HCEC 1CT (cell line): Measurements from ENCODE around the gene PARP14.
"Not testable (repeated sequence)": the region's sequence is repeated elsewhere in the genome, so short reads cannot be mapped to it uniquely, and the experiment has no call there.

Experiments used
- DNase-seq: peaks from one replicate; pipeline ENCODE4 v3.0.0-alpha.2; 2017

Gene PARP14

DNA sequence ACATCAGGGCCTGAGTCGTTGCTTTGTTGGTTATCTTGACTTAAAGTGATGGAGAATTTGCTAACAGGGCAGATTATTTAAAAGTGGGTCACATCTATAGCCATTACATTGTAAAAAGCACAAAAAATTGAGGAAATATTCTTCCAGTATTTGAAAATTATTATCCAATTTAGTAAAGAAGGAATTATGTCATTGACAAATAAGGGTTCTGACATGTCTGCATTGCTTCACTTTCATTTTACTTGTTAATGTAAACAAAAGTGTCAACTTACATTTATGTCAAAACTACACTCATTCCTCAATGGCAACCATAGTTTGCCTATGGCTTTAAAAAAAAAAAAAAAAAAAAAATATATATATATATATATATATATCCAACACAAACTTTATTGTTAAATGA lies 3.4 kb upstream of the PARP14 start:
- no peak for DNase-seq

DNA sequence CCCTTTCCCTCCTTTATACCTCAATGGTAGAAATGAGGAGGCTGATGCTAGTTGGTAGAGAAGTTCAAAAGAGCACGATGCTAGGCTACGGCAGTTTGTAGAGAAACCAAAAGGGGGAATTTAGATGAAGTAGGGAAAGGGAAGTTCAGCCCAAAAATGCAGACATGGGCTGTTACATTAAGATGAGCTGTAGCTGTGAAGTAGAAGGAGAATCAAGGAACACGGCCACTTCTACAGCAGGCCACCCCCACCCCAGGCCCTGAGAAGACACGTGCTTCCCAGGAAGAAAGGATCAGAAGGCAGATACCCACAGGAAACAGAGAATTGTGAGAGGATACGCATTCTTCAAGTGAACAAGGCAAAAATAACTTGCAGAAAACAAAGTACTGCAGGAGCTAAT lies 2.1 kb upstream of the PARP14 start:
- DNase-seq = no peak

DNA sequence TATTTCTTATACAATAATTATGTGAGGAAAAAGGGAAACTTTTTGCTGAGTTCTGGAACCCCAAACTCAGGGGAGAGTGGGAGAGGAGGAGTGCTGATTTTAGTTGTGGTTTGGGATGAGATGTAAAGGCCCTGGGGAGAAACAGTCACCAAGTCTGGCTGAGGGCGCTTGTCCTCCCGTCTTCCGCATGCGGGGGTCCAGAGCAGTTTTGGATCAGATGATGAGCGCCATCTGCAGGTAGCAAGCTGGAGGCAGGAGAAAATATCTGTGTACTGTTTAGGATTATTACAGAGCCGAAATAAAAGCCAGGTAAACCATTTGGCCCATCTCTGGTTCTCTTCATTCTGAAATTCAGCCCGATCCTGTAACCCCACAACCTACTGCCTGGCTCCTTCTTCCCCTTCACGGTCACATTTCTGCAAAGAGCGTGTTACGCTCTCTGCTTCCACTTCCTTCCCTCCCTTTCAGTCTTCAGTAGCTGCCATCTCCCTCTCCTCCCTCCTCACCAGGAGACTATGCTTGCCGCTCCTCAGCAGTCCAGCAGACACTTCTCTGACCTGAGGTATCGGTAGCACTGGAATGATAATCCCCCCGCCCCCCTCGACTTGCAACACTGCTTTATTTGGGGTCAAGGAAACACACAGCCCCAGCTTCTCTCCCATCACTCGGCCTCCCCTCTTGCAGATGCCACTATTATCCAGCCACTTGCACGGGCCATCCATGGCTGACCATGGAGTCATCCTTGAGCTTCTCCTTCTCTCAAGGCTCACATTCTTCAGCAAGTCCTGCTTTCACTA lies 1.4 kb upstream of the PARP14 start:
- DNase-seq = peak; percentile 76

DNA sequence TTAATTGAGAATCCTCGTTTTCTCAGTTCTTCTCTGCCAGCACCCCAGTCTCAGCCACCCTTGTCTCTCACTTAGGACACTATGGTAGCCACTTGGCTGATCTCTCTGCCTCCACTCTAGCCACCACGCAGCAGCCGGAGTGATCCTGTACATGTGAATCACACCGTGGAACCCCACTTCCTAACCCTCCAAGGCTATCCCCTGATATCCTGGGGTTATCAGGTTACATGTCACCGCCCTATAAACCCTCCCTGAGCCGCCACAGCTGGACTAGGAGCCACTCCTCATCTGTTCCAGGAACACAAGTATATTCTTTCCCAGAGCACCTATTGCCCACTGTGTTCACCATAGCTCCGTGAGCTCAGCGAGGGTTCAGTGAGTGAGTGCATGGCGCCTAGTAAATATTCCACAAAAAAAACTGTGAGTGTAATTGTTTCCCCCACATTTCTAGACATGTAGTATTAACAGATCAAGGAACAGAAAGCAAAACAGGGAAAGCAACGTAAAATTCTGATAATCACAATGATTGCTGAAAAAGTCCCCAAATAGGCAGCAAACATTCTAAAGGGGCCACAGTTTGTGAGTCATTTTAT lies 661 bp upstream of the PARP14 start:
- DNase-seq = peak; percentile 33

DNA sequence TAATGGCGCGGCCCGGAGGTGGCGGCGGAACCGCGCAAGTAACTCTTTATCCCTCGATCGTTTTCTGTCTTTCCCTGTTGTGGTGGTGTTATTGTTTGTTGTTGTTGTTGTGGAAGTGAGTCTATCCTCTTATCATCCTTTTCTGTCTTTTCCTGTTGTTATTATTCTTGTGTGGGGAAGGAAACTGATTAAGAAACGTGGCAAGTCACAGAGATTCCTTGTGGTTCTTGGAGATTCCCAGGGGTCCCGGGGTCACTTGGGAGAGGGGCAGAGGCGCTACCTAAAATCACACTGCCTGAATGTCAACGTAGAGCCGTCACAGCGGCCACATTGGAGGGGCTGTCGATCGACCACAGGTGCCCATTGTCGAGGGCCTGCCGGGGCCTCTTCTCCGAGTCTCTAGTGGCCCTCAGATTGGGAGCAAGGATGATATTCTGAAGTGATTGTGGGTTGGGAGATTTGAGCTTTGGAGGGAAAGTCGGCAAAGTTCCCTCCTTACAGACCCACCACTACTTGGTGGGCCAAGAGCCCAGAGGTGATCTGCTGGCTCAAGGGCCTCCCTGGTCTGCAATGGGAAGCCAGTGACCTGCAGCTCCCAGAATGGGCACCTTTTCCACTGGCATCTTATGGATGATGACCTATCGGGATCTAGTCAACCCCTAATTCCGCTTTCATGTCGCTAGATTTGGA lies 790 bp downstream of the PARP14 start:
- no peak for DNase-seq

DNA sequence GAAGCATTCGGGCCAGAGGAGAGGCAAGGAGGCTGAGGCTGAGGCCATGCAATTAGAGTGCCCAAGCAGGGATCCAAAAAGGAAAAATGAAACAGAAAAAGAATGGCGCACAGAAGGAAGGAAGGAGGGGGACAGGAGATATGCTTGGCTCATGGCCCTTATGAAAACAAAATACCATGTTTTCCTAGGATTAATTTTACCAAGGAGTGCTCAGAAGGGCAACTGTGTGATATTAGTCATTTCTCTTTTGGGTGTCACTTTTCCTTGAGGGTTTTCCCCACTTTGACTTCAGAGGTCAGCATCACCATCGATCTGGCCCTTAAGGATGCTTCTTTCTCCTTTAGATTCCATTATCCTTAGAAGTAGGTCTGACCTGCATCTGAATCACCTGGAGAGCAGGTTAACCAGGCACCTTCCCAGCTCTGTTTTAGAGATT lies 1.4 kb downstream of the PARP14 start:
- DNase-seq = no peak

DNA sequence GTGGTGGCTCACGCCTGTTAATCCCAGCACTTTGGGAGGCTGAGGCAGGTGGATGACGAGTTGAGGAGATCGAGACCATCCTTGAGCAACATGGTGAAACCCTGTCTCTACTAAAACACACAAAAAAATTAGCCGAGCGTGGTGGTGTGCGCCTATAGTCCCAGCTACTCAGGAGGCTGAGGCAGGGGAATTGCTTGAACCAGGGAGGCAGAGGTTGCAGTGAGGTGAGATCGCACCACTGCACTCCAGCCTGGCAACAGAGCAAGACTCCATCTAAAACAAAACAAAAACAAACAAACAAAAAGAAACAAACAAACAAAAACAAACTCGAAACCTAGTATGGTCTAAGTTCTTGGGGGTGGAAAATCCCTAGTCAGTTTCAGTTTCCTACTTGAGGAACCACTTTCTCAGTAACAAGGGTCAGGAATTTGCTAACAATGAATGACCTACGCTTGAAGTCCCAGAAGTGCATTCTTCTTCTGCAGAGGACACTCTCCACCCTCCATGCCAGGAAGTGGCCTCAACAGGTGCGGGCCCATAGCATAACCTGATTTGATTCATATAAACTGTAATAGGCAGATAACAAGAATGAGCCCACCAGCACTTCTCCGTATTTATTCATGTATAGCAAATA lies 2.3 kb downstream of the PARP14 start:
- DNase-seq = not testable (repeated sequence)

DNA sequence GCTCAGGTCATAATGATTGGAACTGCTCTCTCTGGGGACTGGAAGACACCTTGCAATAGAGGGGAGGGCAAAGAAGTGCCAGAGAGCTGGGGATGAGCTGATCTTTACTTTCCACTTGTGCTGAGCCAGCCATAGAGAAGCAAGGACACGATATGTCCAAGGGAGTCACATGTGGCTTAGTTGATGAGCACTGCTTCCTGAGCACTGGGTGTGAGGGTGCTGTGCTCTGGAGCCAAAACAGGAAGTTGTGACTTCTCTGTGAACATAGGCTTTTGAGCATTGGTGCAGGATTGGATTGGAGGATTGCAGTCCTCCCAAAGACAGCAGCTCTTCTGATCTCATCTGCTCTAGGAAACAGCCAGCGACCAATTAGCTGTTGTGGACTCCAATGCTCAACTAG lies 6.7 kb downstream of the PARP14 start:
- no peak for DNase-seq

DNA sequence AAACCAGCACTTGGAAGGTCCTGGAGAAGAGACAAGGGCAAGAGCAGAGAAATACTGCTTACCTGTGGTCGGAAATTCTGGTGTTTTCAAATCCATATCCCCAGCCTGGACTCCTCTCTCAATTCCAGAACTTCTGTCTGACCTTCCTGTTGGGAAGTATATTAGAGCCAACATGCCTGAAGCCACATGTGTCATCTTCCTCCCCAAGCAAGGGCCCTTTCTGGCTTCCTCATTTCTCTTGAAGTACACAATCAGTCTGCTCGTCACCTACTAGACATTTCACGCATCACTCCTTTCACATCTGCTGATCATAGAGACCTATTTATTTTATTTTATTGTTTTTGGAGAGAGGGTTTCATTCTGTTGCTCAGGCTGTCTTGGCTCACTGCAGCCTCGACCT lies 8.4 kb downstream of the PARP14 start:
- no peak for DNase-seq

DNA sequence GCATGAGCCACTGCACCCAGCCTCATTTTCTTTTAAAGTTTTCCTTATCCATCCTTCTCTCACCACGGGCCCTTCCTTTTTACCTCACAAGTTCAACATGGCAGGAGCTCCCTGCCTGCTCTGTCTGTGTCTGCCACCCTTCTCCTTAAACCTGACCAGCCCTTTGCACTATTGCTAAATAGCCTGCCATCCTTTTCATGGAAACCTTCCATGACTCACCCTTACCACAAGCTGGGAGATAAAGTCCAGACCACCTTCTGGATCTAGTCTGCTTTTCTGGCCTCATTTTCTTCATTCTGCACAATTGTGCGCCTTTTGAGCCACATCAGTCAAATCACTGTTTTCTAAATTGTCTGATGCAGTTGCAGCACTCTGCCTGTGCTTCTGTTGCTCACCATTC lies 8.9 kb downstream of the PARP14 start:
- peak; percentile 11 for DNase-seq

DNA sequence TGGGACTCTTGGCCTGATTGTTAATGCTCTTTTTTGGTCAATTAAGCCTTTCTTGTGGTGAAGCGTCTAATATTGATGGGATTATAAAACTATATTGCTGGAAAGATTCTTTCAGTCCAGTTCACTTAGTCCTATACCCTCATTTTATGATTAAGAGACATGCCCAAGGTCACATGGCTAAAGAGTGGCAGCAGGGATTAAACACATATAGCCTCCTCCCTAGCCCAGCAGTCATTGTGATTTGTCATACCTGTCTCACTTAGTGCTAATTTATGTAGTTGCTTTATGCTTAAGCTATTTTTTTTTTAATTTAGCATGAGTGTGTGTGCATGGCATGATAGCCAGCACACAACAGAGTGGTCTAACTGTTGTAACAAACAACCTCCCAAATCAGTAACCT lies 9.5 kb downstream of the PARP14 start:
- no peak for DNase-seq

DNA sequence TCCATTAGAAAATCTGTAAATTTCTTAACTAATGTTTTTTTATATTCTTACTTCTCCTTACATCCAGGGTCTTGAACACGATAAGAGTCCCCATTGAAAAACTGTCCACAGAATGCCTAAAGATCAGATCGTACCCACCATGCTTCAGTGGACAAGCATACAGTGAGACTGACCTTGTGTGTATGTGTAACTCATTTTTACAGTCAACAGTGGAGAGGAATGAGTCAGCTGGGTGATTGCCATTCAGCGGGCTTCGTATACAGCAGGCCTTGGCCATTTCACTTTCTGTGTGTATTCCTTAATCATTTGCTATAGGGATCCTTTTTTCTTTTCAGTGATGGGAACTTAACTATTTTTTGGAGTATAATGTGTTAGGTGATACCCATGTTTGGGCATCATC lies 10.6 kb downstream of the PARP14 start:
- DNase-seq = peak; percentile 68

DNA sequence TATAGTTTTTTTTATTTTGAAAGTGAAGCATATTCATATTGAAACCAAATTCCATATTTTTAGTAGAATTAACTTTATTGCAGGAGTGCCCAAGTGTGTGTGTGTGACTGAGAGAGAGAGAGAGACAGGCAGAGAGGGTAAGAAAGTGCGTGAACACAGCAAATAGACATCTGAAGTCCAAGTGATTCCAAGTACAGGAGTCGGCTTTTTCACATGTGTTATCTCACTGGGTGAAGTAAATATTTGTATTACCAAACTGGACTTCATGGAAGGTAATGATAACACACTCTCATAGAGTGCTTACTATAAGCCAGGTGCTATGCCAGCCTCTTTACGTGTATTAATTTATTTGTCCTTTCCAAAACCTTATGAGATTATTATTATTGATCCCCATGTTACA lies 12.0 kb downstream of the PARP14 start:
- no peak for DNase-seq

DNA sequence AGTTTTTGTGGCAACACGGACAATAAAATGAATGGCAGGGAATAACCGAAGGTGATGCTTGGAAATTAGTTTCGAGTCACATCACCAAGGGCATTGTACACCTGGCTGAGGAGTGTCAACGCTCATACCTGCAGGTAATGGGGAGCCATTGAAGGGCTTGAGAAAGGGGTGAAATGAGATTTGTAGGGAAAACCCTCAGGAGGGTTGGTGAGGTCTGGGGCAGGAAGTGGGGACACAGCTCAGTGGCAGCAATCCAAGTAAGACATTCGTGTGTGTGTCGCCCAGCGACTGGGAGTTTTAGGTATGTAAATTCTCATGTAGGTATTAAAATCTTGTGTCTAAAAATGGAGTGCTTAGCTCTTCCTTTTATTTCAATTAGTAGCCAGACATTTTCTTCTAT lies 14.3 kb downstream of the PARP14 start:
- DNase-seq = no peak

DNA sequence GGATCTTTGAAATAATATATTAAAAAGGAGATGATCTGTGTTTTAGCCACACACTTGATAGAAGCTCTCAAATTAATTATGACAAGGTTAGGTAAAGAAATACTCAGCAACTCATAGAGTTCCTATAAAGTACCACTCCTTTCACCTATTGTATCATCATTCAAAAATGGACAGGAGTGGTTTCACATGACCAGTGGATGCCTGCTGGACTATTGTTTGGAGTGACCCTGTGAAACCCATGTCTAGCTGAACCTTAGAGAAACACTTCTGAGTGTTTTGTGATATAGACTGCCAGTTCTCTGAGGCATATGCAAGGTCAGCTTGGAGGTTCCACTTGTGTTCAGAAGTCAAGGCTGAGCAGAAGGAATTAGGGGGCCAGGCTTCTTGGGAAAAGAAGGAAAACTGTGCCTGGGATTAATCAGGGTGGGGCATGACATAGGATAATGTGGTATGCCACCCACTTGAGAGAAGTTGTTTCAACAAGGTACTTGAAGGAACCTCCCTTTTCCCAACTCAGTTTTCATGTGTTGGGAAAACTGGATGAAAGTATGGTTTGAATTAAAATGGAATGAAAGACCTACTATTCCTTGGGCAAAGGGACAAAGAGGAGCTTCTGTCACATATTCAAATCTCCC lies 15.4 kb downstream of the PARP14 start:
- DNase-seq = no peak

DNA sequence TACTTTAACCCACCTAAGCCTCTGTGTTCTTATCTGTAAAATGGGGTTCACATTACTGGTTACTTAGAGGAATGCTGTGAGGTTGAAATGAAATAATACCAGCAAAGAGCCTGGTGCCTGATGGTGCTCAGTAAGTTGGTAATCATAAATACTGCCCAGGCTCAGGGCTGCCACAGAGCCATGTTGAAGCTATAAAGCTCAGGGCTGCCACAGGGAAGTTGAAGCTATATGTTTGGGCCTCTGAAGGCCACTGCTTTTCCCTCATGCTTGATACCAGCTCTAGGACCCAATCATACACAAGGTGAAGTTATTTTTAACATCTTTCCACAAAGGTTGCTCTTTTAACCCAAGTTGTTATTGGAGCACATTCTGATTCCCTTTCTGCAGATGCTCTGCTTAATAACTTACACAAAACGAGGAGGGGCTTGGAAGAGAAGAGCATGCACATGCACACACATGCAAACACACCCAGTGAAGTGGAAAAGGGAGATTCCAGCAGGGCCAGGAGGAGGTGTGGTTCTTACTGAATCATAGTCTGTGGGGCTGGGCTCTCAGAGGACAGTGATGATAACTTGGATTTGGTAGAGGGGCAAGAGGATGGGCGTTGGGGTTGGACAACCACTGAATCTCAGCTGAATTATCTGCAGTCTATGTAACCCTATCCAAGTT lies 17.4 kb downstream of the PARP14 start:
- DNase-seq = no peak

DNA sequence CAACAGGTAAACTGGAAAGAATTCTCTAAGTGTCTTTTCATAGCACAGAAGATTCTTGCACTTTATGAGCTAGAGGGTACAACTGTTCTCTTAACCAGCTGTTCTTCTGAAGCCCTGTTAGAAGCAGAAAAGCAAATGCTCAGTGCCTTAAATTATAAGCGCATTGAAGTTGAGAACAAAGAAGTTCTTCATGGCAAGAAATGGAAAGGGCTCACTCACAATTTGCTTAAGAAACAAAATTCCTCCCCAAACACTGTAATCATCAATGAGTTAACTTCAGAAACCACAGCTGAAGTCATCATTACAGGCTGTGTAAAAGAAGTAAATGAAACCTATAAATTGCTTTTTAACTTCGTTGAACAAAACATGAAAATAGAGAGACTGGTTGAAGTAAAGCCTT lies 19.6 kb downstream of the PARP14 start:
- DNase-seq = no peak

DNA sequence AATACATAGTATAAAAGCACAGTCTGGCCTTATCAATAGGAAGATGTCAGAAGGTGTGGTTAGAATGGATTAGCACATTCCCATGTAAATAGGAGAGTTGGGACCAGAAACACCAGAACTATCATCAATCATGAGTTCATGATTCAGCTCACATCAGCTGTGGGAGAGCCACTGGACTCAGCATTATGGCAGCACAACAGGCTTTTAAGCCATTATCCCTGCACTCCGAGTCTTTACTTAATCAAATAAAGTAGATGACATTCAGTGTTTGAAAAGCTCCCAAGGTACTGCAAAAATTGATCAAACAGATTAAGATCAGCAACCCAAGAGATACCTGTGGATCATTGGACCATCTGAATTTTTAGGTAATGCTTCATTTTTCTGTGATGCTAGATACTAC lies 24.7 kb downstream of the PARP14 start:
- no peak for DNase-seq

DNA sequence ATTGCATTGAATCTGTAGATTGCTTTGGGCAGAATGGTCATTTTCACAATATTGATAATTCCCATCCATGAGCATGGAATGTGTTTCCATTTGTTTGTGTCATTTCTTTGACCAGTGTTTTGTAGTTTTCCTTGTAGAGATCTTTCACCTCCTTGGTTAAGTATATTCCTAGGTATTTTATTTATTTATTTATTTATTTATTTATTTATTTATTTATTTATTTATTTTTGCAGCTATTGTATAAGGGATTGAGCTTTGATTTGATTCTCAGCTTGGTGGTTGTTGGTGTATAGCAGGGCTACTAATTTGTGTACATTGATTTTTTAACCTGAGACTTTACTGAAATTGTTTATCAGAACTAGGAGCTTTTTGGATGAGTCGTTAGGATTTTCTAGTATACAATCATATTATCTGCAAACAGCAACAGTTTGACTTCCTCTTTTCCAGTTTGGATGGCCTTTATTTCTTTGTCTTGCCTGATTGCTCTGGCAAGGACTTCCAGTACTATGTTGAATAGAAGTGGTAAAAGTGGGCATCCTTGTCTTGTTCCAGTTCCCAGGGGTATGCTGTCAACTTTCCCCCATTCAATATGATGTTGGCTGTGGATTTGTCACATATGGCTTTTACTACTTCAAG lies 30.1 kb downstream of the PARP14 start:
- DNase-seq = not testable (repeated sequence)

DNA sequence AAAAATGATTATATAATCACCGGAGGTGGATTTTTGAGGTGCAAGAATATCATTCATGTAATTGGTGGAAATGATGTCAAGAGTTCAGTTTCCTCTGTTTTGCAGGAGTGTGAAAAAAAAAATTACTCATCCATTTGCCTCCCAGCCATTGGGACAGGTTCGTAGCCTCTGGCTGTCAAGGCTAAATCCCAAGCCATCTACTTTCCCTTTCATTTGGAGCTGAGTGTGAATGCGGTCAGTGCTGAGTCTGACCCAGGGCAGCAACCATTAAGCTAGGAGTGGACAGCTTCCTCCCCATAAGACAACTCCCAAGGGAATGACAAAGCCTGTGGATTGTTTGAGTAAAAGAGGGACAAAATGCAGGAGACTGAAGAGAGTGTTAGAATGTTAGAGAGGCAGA lies 33.6 kb downstream of the PARP14 start:
- no peak for DNase-seq

DNA sequence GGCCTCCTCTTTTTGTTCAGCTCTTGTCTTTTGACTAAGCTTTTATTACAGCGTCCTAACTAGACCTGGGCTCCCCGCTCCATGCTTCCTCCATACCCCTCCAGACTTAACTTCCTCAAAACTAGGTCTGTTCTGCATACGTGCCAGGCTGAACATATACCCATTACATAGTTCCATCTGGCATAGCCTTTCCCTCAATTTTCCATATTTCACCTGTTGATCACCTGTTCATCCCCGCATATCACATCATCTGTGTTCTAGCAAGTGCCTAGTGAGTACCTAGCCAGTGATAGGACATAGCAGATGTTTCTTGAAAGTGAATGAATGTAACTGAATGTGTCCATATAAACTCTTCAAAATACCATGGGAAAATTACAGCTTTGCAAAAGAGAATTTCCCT lies 36.0 kb downstream of the PARP14 start:
- DNase-seq = no peak

DNA sequence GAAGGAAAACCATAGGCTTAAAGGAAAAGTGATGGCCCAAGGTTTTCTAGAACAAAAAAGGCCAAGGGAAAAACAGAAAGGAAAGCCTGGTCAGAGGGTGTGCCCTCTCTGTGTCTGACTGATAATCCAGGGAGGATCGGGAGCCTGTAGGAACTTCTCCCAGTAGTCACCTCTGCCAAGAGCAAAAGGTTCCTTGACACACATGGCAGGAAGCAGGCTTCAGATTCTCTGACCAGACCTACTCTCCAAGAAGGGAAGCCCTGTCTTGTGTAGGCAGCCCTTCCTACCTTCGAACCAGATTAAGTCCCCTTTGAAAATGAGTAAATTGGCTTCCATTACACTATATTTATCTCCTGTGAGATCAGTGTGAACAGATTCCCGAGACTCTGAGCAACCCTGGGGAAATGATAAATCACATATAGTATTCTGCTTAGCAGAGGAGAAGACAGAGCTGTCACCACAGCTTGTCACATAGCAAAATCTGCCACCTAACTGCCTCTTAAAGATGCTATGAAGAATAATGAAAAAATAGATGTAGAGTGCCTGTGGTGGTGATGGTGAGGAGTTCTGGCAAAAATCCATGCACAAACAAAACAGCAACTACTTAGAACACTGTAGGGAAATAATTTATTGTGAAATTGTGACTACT lies 38.8 kb downstream of the PARP14 start:
- no peak for DNase-seq
